H9 (cell line): ENCODE measurements around the gene ELFN1. TPM values are rescaled to one million over a fixed set of nuclear protein-coding genes. Genes with fewer than 3 reads are reported as not detected.

Experiments used
- DNase-seq: peaks from one replicate; pipeline ENCODE4 v3.0.0-alpha.2; 2017
- H2AFZ ChIP-seq: one replicate; pipeline ENCODE4 v1.6.1; 2013; ENCODE audit warnings: mild to moderate bottlenecking, low read length, control low read depth, moderate library complexity
- H2AK5ac ChIP-seq: 2 replicates; pipeline ENCODE4 v1.6.1; 2013; ENCODE audit warnings: low read length, control low read depth, mixed read lengths; ENCODE audit not compliant: insufficient read length
- H2BK120ac ChIP-seq: one replicate; pipeline ENCODE4 v1.6.1; 2013; ENCODE audit warnings: low read depth, mild to moderate bottlenecking, low read length, control low read depth, inconsistent platforms; ENCODE audit not compliant: poor library complexity, severe bottlenecking
- H2BK12ac ChIP-seq: 2 replicates; pipeline ENCODE4 v1.6.1; 2013; ENCODE audit warnings: low read length, control low read depth, mixed read lengths, low read depth; ENCODE audit not compliant: insufficient read length
- H2BK15ac ChIP-seq: 2 replicates; pipeline ENCODE4 v1.6.1; 2013; ENCODE audit warnings: low read depth, low read length, control low read depth
- H2BK20ac ChIP-seq: one replicate; pipeline ENCODE4 v1.6.1; 2013; ENCODE audit warnings: low read depth, mild to moderate bottlenecking, low read length, control low read depth, inconsistent platforms; ENCODE audit not compliant: poor library complexity, severe bottlenecking
- H2BK5ac ChIP-seq: 2 replicates; pipeline ENCODE4 v1.6.1; 2013; ENCODE audit warnings: low read length, control low read depth, mixed read lengths; ENCODE audit not compliant: insufficient read length
- H3K14ac ChIP-seq: 2 replicates; pipeline ENCODE4 v1.6.1; 2013; ENCODE audit warnings: low read length, control low read depth; ENCODE audit not compliant: insufficient read depth
- H3K18ac ChIP-seq: 2 replicates; pipeline ENCODE4 v1.6.1; 2013; ENCODE audit warnings: low read depth, mild to moderate bottlenecking, mixed read lengths, low read length, control low read depth; ENCODE audit not compliant: insufficient read length
- H3K23ac ChIP-seq: 2 replicates; pipeline ENCODE4 v1.6.1; 2013; ENCODE audit warnings: low read length, control low read depth, mixed read lengths, low read depth; ENCODE audit not compliant: insufficient read length
- H3K23me2 ChIP-seq: 2 replicates; pipeline ENCODE4 v1.6.1; 2013; ENCODE audit warnings: low read depth, mild to moderate bottlenecking, mixed read lengths, low read length, control low read depth; ENCODE audit not compliant: insufficient read length, poor library complexity, severe bottlenecking
- H3K27ac ChIP-seq: 2 replicates; pipeline ENCODE4 v1.5.1; 2013; ENCODE audit warnings: low read length, control low read depth, mixed read lengths, low read depth; ENCODE audit not compliant: insufficient read length
- H3K27me3 ChIP-seq: 2 replicates; pipeline ENCODE4 v1.6.1; 2013; ENCODE audit warnings: low read length, control low read depth, inconsistent platforms; ENCODE audit not compliant: insufficient read depth
- H3K4ac ChIP-seq: 2 replicates; pipeline ENCODE4 v1.6.1; 2013; ENCODE audit warnings: low read depth, mild to moderate bottlenecking, control low read depth, inconsistent platforms, low read length, moderate library complexity
- H3K4me1 ChIP-seq: 2 replicates; pipeline ENCODE4 v1.6.1; 2013; ENCODE audit warnings: low read length, control low read depth, inconsistent platforms; ENCODE audit not compliant: insufficient read depth
- H3K4me2 ChIP-seq: 2 replicates; pipeline ENCODE4 v1.6.1; 2013; ENCODE audit warnings: low read length, control low read depth, mixed read lengths; ENCODE audit not compliant: insufficient read length, insufficient read depth
- H3K56ac ChIP-seq: 2 replicates; pipeline ENCODE4 v1.6.1; 2013; ENCODE audit warnings: low read depth, mild to moderate bottlenecking, mixed read lengths, low read length, control low read depth; ENCODE audit not compliant: insufficient read length
- H3K79me1 ChIP-seq: 2 replicates; pipeline ENCODE4 v1.6.1; 2013; ENCODE audit warnings: low read depth, mild to moderate bottlenecking, moderate library complexity, low read length, control low read depth, inconsistent platforms; ENCODE audit not compliant: insufficient read depth, poor library complexity, severe bottlenecking
- H3K79me2 ChIP-seq: 2 replicates; pipeline ENCODE4 v1.6.1; 2013; ENCODE audit warnings: low read length, control low read depth, inconsistent platforms; ENCODE audit not compliant: insufficient read depth
- H3K9ac ChIP-seq: 2 replicates; pipeline ENCODE4 v1.6.1; 2013; ENCODE audit warnings: low read length, control low read depth, mixed read lengths; ENCODE audit not compliant: insufficient read length; ENCODE audit errors: extremely low read depth
- H3K9me3 ChIP-seq: one replicate; pipeline ENCODE4 v1.6.1; 2013; ENCODE audit warnings: low read depth, low read length, inconsistent platforms; ENCODE audit not compliant: control insufficient read depth
- H3T11ph ChIP-seq: one replicate; pipeline ENCODE4 v1.6.1; 2013; ENCODE audit warnings: mild to moderate bottlenecking, low read length, control low read depth, inconsistent platforms
- H4K20me1 ChIP-seq: one replicate; pipeline ENCODE4 v1.6.1; 2013; ENCODE audit not compliant: control insufficient read depth, insufficient read length, insufficient read depth
- H4K5ac ChIP-seq: 2 replicates; pipeline ENCODE4 v1.6.1; 2013; ENCODE audit warnings: low read depth, mild to moderate bottlenecking, mixed read lengths, low read length, control low read depth; ENCODE audit not compliant: insufficient read length
- H4K8ac ChIP-seq: replicated peaks from 2 replicates; pipeline ENCODE4 v1.6.1; 2013; ENCODE audit warnings: low read length, control low read depth, mixed read lengths, low read depth; ENCODE audit not compliant: insufficient read length
- H4K91ac ChIP-seq: 2 replicates; pipeline ENCODE4 v1.6.1; 2013; ENCODE audit warnings: low read depth, mild to moderate bottlenecking, moderate library complexity, mixed read lengths, low read length, control low read depth; ENCODE audit not compliant: insufficient read length
- H3K27ac Mint-ChIP-seq, 3 experiments: 2 replicates in 2 of 3; 3 replicates in 1 of 3; pipeline ENCODE4 v1.8.0; 2020 to 2021; ENCODE audit warnings: mixed read lengths in 3 of 3, mild to moderate bottlenecking in 1 of 3, moderate library complexity in 1 of 3
- H3K27me3 Mint-ChIP-seq: 2 replicates; pipeline ENCODE4 v1.8.0; 2021; ENCODE audit warnings: low read depth, mild to moderate bottlenecking, moderate library complexity, mixed read lengths
- H3K36me3 Mint-ChIP-seq, 3 experiments: 2 replicates in 2 of 3; 3 replicates in 1 of 3; pipeline ENCODE4 v1.8.0; 2020 to 2021; ENCODE audit warnings: low read depth in 3 of 3, mixed read lengths in 3 of 3; ENCODE audit not compliant: insufficient read depth in 1 of 3
- H3K4me1 Mint-ChIP-seq, 2 experiments: 2 replicates each; pipeline ENCODE4 v1.8.0; 2020; ENCODE audit warnings: mixed read lengths in 2 of 2
- H3K4me3 Mint-ChIP-seq, 2 experiments: 2 replicates in 1 of 2; 3 replicates in 1 of 2; pipeline ENCODE4 v1.8.0; 2020 to 2021; ENCODE audit warnings: mild to moderate bottlenecking in 2 of 2, mixed read lengths in 2 of 2, moderate library complexity in 1 of 2
- H3K9me3 Mint-ChIP-seq, 2 experiments: 2 replicates in 1 of 2; 3 replicates in 1 of 2; pipeline ENCODE4 v1.8.0; 2020; ENCODE audit warnings: mild to moderate bottlenecking in 2 of 2, mixed read lengths in 2 of 2, moderate library complexity in 1 of 2
- CTCF ChIP-seq: fragments of 200-600 bp; sonication (generic); conservative IDR thresholded peaks from 3 replicates; pipeline ENCODE4 v1.8.0; 2021; ENCODE audit warnings: antibody characterized with exemption, mild to moderate bottlenecking
- WGBS: extraction: QIAGEN DNeasy Blood & Tissue Kit; methylation state at CpG from one replicate; pipeline ENCODE4 v1.1.7; 2013; ENCODE audit warnings: missing lambda C conversion rate, low lambda C conversion rate, mixed read lengths; ENCODE audit not compliant: insufficient read length; ENCODE audit errors: extremely low coverage; 5-methylcytosine and 5-hydroxymethylcytosine counted together
- total RNA-seq: library from RNA; stranded (reverse); gene quantifications from 2 replicates; pipeline ENCODE4 v1.2.1, GENCODE V29; 2021

ELFN1 gene
- total RNA-seq, 1 experiment from 2014 or later: 3.7 TPM

DNA sequence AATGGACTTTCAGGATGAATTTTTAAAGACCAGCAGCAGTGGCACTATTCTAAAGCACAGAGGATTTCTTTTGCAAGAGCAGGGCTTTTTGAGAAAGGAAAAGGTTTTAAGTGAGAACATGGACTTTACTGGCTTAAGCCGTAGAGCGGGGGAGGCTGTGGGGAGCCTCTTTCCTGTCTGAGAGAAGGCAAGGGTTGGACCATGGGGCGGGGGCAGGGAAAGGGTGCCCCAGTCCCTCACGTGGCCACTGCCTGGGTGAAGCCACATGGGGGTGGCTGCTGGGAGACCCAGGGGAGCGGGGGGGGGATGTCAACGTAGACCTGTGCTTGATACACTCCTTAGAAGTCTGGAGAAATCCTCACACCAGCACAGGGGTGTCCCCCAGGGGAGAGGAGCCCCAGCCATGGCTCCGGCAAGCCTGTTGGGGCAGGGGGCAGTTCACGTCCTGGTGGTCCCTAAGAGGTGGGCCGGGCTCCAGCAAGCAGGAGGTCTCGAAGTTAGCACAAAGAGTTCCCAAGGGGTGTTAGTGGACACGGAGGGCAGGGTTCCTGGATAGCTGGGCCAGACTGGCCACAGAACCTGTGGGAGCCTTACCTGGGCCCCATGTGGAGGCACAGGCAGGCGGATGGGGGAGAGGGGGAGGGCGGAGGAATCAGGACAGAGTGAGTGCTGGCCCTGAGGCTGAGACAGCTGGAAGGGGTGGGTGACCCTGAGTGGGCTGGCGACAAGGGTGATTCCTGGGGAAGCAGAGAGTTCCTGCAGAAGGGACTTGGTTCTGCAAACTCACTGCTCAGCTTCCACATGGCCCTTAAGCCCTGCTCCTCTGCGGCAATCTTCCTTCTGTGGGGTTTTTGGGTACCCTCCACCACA, 36.9 kb upstream of the ELFN1 start:
- H3K27ac ChIP-seq: no peak overlapping the region
- no peak overlapping the region; the same call in 1 of the 2 replicates for H3K14ac ChIP-seq
- H3K23ac ChIP-seq: no peak overlapping the region
- H3K9me3 ChIP-seq: no peaks in the 10 kb centered on the region
- Mint-ChIP-seq H3K36me3 (peaks cover 2 to 9% (median 6%) of the 10 kb centered on the region in 3 experiments), H3K27ac (no peak overlapping the region), H3K4me3 (peak overlapping the region in 1 of 2 experiments; percentile 6; a peak in 1 of 5 replicates), H3K9me3 (peaks cover 22% of the 10 kb centered on the region in 2 experiments), H3K27me3 (peaks cover 25% of the 10 kb centered on the region), H3K4me1 (peaks cover 3 to 7% of the 10 kb centered on the region in 2 experiments)
- H3K4me1 ChIP-seq: no peaks in the 10 kb centered on the region
- H2AFZ ChIP-seq: no peak overlapping the region
- H3K79me1 ChIP-seq: no peaks in the 10 kb centered on the region
- no peaks in the 10 kb centered on the region for H4K20me1 ChIP-seq
- WGBS: no CpG with 5 or more reads among the region's 15 CpGs
- no peak overlapping the region for H3T11ph ChIP-seq
- H3K9ac ChIP-seq: no peak overlapping the region
- DNase-seq: no peak
- no peaks in the 10 kb centered on the region for H3K79me2 ChIP-seq
- H2BK120ac ChIP-seq: no peak overlapping the region
- no peak overlapping the region for H2BK20ac ChIP-seq
- no peak overlapping the region for H2BK12ac ChIP-seq
- TF ChIP-seq CTCF: no peak
- H2AK5ac ChIP-seq: no peak overlapping the region
- no peaks in the 10 kb centered on the region for H3K23me2 ChIP-seq
- no peak overlapping the region for H3K56ac ChIP-seq
- no peak overlapping the region for H3K4ac ChIP-seq
- H3K27me3 ChIP-seq: no peaks in the 10 kb centered on the region
- no peak overlapping the region for H2BK15ac ChIP-seq
- H4K8ac ChIP-seq: no peak overlapping the region
- H4K91ac ChIP-seq: no peak overlapping the region
- H3K18ac ChIP-seq: no peak overlapping the region
- H2BK5ac ChIP-seq: no peak overlapping the region
- no peak overlapping the region for H4K5ac ChIP-seq
- H3K4me2 ChIP-seq: no peak overlapping the region
